Left kidney (tissue), 2 donors: Measurements from ENCODE around the gene SDC1. TPM values are rescaled to one million over a fixed set of nuclear protein-coding genes. Genes with fewer than 3 reads are reported as not detected.

Experiments
- DNase-seq: peaks from one replicate; pipeline ENCODE4 v3.0.0-alpha.2; 2013
- polyA plus RNA-seq: library from polyadenylated mRNA; unstranded; fragments of 120-200 nt; gene quantifications from one replicate; pipeline ENCODE4 v1.2.1, GENCODE V29; 2013; ENCODE audit not compliant: insufficient read length

Gene SDC1
- polyA plus RNA-seq, 1 donor = 22.2 TPM

DNA sequence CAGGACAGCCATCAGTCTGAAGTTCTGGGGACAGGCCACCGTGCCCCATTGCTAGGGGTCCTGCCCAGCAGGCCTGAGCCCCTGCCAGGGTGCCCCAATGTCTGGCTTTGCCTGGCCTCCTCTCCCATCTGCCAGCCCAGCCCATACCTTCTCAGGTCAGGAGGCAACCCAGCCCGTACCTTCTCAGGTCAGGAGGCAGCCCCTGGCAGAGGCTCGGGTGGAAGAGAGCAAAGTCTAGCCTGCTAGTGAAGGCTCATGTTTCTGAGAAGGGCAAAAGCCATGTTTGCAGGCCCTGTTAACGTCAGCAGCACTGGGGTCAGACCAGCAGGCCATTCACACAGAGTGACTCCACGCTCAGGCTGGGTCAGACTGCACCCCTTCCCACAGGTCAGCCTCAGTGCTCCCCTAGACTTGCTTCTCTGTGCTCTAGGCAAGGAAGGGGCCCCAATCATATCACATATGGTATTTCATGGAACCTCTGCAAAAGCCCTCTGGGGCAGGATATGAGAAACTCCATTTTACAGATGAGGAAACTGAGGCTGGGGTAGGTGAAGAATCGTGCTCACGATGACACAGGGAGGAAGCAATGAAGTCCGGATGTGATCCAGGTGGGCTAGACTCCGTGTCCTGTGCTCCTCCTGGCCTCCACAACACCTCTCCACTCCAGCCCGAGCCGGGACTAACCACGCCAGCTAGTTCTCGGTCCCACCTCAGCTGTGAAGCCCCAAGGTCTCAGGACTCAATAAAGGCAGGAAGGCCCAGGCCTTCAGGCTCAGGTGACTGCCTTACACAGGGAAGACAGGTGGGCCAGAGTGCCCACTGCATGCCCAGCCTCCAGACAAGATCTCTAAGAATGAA is 9.5 kb downstream of the SDC1 start:
- no peak for DNase-seq

DNA sequence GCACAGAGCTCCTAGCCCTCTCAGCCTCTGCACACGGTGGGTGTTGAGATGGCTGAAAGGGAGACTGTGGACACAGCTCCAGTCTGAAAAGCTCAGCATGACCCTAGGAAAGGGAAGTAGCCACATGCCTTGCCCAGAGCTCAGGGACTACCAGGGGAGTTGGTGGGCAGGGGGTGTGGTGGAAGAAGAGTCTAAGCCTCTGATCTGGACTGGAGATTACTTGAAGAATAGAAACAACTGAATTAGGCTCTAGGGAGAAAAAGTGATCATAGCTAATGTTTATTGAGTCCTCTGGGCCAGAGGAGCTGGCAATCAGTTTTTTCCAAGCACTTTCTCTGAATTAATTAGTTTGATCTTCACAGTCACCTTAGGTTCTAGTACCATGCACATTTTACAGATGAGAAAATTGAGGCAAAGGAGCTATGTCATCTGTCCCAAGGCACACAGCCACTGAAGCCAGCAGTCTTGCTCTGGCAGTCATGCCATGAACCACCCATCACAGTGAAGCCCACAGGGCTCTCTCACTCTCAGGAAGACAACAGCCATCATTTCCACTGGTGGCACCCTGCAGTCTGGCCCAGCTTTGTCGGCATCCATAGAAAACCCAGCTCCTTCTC is 10.3 kb downstream of the SDC1 start:
- no peak for DNase-seq

- DNase-seq = no peak
Measured at GRCh38 chr2:20213651-20214565, 11.0 kb downstream of the SDC1 start.

DNA sequence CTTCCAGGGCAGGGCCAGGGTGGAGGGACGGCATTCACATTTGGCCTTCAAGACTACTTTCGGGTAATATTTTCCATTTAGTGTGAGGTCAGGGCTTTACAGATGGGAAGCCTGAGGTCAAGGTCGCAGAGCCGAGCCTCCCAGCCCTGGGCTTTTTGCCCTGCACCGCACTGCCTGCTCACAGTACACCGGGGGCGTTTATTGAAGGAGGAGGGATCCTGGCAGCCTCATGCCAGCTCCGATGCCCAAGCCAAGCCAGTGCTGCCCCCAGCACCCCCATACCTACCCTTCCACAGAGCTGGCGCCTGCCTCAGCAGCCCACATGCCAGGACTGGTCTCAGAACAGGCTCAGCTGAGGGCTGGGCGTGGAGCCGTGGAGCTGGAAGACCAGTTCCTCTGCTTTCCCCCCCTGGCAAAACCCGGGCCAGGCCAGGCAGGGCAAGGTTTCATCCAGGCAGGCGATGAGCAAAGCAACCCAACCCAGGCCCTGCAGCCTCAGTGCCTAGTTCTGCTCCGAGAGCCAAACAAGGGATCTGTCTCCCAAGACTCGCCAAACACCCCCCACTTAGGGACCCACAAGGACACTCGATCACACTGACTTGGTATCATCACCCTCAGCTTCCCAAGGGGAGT is 11.9 kb downstream of the SDC1 start:
- DNase-seq = no peak

DNA sequence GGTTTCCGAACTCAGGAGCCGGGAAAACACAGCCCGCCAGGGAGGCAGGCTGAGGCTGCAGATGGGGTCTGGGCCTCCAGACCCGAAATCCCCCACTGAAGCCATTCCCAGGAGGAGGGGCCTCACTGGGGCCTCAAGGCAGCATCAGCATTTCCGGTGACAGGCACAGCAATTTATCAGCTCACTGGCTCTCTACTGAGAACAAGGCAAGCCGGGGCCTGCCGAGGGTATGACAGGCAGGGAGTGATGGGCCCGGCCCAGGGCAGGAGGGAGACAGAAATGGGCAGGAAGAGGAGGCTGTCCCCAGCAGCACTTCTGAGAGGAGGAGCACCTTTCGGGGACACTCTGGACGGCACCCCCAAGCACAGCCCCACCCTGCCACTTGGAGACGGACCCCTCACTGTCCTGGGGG is 12.5 kb downstream of the SDC1 start:
- DNase-seq = peak; percentile 72

- DNase-seq = no peak
Measured at GRCh38 chr2:20211860-20212458, 13.0 kb downstream of the SDC1 start.

DNA sequence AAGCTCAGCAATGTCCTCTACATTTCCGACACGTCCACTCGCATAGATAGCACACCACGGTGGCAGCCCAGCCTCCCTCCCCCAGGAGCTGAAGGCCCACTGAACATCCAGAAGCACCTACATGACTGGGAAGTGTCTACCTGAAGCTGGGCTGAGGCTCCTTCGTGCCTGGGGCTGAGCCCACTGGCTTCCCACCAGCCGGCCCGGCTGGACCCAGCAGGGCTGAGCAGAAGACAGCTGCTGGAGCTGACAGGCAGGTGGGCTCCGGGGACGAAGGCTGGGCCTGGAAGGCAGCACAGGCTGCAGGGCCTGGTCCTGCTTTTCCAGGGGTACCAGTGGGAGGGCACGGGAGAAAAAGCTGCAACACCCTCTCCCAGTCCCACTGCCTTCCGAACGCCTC is 13.5 kb downstream of the SDC1 start:
- DNase-seq = no peak

DNA sequence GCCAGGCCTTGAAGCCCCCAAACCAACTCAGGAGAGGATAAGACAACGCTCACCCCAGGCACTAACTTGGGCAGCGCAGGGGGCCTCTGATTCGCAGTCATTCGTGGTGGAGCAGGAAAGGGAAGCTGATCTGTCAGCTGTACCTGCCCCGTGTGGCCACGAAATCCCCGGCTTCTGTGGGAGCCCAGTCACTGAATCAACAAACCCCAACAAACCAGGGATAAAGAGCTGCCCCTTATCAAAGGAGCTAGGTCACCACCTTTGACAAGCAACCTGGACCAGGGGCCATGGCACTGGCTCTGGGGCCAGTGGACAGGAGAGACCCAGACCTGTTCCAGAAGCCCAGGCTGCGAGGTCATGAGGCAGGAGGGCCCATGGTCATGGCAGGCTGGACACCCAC is 14.5 kb downstream of the SDC1 start:
- no peak for DNase-seq

DNA sequence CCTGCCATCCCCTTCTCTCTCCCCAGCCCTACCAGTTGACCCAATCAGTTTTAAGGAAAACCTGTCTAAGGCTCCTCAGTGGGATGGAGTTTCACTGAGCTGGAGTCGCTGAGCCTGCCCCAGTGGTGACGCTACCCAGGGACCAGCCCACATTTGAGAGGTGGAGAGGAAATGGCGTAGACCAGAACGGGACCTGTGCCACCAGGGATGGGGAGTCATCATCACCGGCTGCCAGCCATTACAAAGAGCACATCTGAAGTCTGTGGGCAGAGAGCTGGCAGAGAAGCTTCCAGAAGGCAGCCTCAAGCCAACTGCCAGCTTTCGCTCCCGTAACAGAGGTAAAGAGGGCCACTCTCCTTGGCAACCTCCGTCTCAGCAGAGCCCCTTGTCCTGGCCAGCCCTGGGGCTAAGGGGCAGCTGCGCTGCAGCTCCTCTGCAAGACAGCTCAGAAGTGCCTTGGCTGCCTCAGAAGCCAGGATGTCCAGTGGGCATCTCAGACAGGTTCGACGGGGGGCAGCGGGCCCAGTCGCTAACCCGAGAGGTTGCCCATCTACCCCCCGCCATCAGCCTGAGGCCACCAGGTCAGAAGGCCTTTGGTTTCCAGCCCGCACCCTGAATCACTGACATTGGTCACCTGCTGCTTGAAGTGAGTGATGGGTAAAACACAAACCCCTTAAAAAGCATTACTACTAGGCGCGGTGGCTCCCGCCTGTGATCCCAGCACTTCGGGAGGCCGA is 15.4 kb downstream of the SDC1 start:
- DNase-seq = no peak

DNA sequence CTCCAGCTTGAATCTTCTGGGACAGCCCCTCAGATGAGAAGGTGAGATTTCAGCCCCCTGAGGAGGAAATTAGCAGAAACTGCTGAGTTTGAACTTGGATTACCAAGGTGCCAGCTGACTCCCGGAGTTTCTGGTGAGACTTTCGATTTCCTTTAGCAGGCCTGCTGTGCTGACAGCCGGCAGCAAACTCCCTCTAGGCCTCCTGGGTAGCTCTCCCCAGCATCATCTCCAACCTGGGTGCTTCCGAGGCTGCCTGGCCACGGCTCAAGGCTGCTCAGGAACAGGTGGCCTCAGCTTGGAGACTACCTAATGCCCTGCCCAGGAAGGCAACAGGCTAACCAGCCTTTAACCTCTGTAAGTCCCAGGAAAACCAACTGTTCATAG is 16.5 kb downstream of the SDC1 start:
- no peak for DNase-seq

DNA sequence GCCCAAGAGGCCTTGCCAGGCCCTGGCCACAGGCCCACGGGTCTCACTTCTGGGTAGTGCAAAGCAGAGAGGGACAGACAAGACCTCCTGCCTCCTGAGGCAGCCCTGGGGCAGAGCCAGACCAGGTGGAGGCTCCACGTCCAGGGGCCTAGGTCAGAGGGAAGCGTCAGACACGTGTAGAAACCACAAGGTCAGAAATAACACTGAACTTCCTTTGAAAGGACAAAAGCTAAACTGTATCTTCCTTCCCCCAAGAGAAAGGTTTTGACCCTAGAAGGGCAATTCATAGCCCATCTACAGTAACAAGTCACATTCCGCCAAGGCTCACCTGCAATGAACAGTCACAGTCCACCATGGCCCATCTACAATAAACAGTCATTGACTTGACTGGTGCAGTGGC is 17.9 kb downstream of the SDC1 start:
- no peak for DNase-seq

GRCh38 chr2:20205915-20206524 is 18.9 kb downstream of the SDC1 start:
- DNase-seq = no peak

GRCh38 chr2:20205069-20205468 is 19.9 kb downstream of the SDC1 start:
- DNase-seq = no peak

- DNase-seq = no peak
Measured at GRCh38 chr2:20203521-20204225, 21.3 kb downstream of the SDC1 start.

DNA sequence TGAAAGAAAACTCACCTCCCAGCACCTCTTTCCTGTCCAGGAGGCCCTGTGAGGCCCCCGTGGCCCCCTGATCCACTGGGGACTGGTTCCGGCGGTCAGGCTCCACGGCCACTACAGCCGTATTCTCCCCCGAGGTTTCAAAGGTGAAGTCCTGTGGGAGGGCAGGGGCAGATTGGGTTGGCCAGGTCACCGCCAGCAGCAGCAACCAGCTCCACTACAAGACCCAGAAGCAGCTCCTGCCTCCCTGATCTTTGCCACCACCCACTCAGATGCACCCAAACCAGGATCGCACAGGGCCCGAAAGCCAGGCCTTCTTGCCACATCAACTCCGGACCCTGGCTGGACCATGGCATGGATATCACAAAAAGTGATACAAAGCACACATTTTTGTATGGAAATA is 21.9 kb downstream of the SDC1 start:
- no peak for DNase-seq

- DNase-seq = no peak
Measured at GRCh38 chr2:20201671-20202070, 23.3 kb downstream of the SDC1 start.

- no peak for DNase-seq
Measured at GRCh38 chr2:20200697-20201555, 24.0 kb downstream of the SDC1 start.

- DNase-seq = no peak
Measured at GRCh38 chr2:20199633-20200270, 25.2 kb downstream of the SDC1 start.
